ENCODE results near the gene CATSPER4. TPM values are rescaled to one million over a fixed set of nuclear protein-coding genes. Genes with fewer than 3 reads are reported as not detected.
A peak's percentile ranks its signal among the peaks of the same experiment; 100 is the strongest.
"Not testable (repeated sequence)": the region's sequence is repeated elsewhere in the genome, so short reads cannot be mapped to it uniquely, and the experiment has no call there.

CATSPER4 gene
- total and polyA plus RNA-seq, 11 donors, result not detected

GRCh38 chr1:26225033-26225831 lies 34.8 kb downstream of the CATSPER4 start:
- TF ChIP-seq POLR2A (IDR thresholded peaks at IDR 0.05) (no peak), CTCF (IDR thresholded peaks at IDR 0.05) (no peak)
- WGBS, 4 donors, result 2 to 8% (median 6%) methylated on average over 26 to 50 of the region's 50 CpGs
- intact Hi-C loops (cut with DNase I), result loop anchor here in 3 of 10 donors (5.0 kb wide), 2 partner anchors 53 to 58 kb away; partner anchors contain the start of genes ZNF593OS (in 2 of the 3), C1orf232 (in 1 of the 3) and ZNF593 (in 1 of the 3)

GRCh38 chr1:26230682-26231081 lies 40.3 kb downstream of the CATSPER4 start:
- not testable (repeated sequence) for DNase-seq, ATAC-seq, H3K9me3 ChIP-seq, H3K27ac ChIP-seq, H3K36me3 ChIP-seq, H3K4me3 ChIP-seq
- 68 to 88% (median 82%) methylated on average over 2 of the region's 2 CpGs for WGBS, 4 donors
- peaks cover 0 to 16% (median 5%) of the 10 kb centered on the region in 12 donors for H3K4me1 ChIP-seq
- intact Hi-C loops (cut with DNase I), result loop anchor here in 9 of 10 donors (5.0 to 10.0 kb wide), 7 partner anchors 63 to 196 kb away; partner anchors contain the start of genes PDIK1L (in 4 of the 9), C1orf232 (in 1 of the 9) and ZNF593 (in 1 of the 9)
- peaks cover 0 to 12% (median 0%) of the 10 kb centered on the region in 9 donors for H3K27me3 ChIP-seq

More at GRCh38 chr1:26225033-26225831, 34.8 kb downstream of the CATSPER4 start:
- ATAC-seq (peak; percentile 72 to 94 (median 92)), DNase-seq (peak; percentile 66 to 85 (median 82))
- peak overlapping the region; percentile 10 to 72 (median 55) for H3K4me3 ChIP-seq
- H3K27me3 ChIP-seq, result peaks cover 0 to 17% (median 0%) of the 10 kb centered on the region in 9 donors
- H3K36me3 ChIP-seq, result no peaks in the 10 kb centered on the region
- H3K27ac ChIP-seq, result peak overlapping the region in 9 of 12 donors; percentile 22 to 69 (median 54)
- no peaks in the 10 kb centered on the region for H3K9me3 ChIP-seq
- peaks cover 0 to 15% (median 5%) of the 10 kb centered on the region in 12 donors for H3K4me1 ChIP-seq

GRCh38 chr1:26233903-26234643 lies 43.7 kb downstream of the CATSPER4 start, which contains the start of gene CEP85:
CEP85 (plus strand) TSS chr1:26234200; CDS start chr1:26239784, 5,584 bp downstream.
- H3K4me1 ChIP-seq, result peaks cover 0 to 36% (median 11%) of the 10 kb centered on the region in 12 donors
- intact Hi-C loops (cut with DNase I), result loop anchor here (2.0 to 10.0 kb wide), 9 partner anchors 65 to 199 kb away; partner anchors contain the start of genes C1orf232 (in 5 of the 10), ZNF593 (in 5 of the 10) and PDIK1L (in 4 of the 10)
- no peaks in the 10 kb centered on the region for H3K9me3 ChIP-seq
- WGBS, 4 donors, result 0 to 1% (median 1%) methylated on average over 41 to 73 of the region's 73 CpGs
- H3K27ac ChIP-seq, result peak within 1 kb of the TSS; percentile 5 to 96 (median 93)
- no peaks in the 10 kb centered on the region for H3K27me3 ChIP-seq
- H3K36me3 ChIP-seq, result no peaks in the 10 kb centered on the region
- DNase-seq (peak; percentile 97 to 99 (median 98)), ATAC-seq (peak; percentile 99 to 100 (median 99))
- H3K4me3 ChIP-seq, result peak within 1 kb of the TSS; percentile 48 to 90 (median 78)
- TF ChIP-seq POLR2A (IDR thresholded peaks at IDR 0.05) (peak; percentile 61 to 93), CTCF (IDR thresholded peaks at IDR 0.05) (peak; percentile 72 to 95 (median 86))

- peak in 1 of 4 donors; percentile 1 for ATAC-seq
- H3K36me3 ChIP-seq, result peaks cover 0 to 3% (median 0%) of the 10 kb centered on the region in 9 donors
- peak overlapping the region; percentile 48 to 90 (median 78) for H3K4me3 ChIP-seq
- 3 to 5% (median 4%) methylated on average over 30 of the region's 30 CpGs for WGBS, 4 donors
- intact Hi-C loops (cut with DNase I), result loop anchor here in 9 of 10 donors (2.0 to 10.0 kb wide), 9 partner anchors 66 to 200 kb away; partner anchors contain the start of genes C1orf232 (in 4 of the 9), PDIK1L (in 4 of the 9) and ZNF593 (in 4 of the 9)
- no peaks in the 10 kb centered on the region for H3K9me3 ChIP-seq
- no peaks in the 10 kb centered on the region for H3K27me3 ChIP-seq
- peak in 1 of 5 donors; percentile 31 for DNase-seq
- TF ChIP-seq CTCF (IDR thresholded peaks at IDR 0.05) (no peak), POLR2A (IDR thresholded peaks at IDR 0.05) (no peak)
- peak overlapping the region; percentile 5 to 96 (median 93) for H3K27ac ChIP-seq
- H3K4me1 ChIP-seq, result peaks cover 0 to 36% (median 13%) of the 10 kb centered on the region in 12 donors
Measured at GRCh38 chr1:26234644-26235370, 44.4 kb downstream of the CATSPER4 start.

Measured in heart left ventricle (tissue), 16 donors.